Dermis blood vessel endothelial cell (primary cell): ENCODE results near the gene ACSS1. TPM values are rescaled to one million over a fixed set of nuclear protein-coding genes. Genes with fewer than 3 reads are reported as not detected.

Experiments used
- DNase-seq: peaks from one replicate; pipeline ENCODE4 v3.0.0; 2010
- total RNA-seq: library from RNA; depleted of rRNA; stranded (reverse); fragments of >200 nt; gene quantifications from 2 replicates; pipeline ENCODE4 v1.2.3, GENCODE V29; 2014

ACSS1 gene
- total RNA-seq: 39.6 and 52.1 TPM in 2 replicates

GRCh38 chr20:25058051-25058846 lies at the start of gene ACSS1:
TSS of gene ACSS1 (minus strand) at chr20:25058139. CDS start at chr20:25058102, 37 bp downstream.
- peak; percentile 58 for DNase-seq

- DNase-seq: no peak
Measured at GRCh38 chr20:25103526-25103925, 45.6 kb upstream of the ACSS1 start.

- no peak for DNase-seq
Measured at GRCh38 chr20:25100914-25101313, 43.0 kb upstream of the ACSS1 start.

- DNase-seq: no peak
Measured at GRCh38 chr20:25099601-25100140, 41.7 kb upstream of the ACSS1 start.

DNA sequence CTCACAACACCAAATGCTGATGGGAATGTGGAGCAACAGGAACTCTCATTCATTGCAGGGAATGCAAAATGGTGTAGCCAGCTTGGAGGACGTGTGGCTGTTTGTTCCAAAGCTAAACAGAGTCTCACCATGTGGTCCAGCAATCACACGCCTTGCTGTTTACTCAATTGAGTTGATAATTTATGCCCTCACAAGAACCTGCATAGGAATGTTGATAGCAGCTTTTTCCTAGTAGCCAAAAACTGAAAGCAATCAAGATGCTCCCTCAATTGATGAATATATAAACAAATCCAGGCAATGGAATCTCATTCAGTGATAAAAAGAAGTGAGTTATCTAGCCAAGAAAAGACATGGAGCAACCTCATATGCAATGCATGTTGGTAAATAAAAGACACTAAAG lies 39.6 kb upstream of the ACSS1 start:
- no peak for DNase-seq

- DNase-seq: no peak
Measured at GRCh38 chr20:25090492-25091429, 32.8 kb upstream of the ACSS1 start.

DNA sequence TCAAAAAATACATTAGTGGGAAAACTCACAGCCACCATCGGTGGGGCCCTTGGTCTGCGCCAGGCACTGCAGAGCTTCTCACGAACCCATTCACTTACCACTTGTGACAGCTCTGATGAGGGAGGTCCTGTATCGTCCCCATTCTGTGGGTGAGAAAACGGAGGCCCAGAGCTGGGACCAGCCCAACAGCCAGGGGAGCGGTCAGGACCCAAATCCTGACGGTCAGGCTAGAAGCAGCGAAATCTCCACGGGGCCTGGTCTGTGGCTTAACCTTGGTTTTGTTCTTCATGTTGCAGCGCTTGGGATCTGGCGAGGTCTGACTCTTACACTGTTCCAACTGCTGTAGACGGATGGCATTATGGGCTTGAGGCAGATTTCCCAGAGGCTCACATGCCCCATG lies 31.7 kb upstream of the ACSS1 start:
- DNase-seq: no peak

- DNase-seq: no peak
Measured at GRCh38 chr20:25089096-25089495, 31.2 kb upstream of the ACSS1 start.

DNA sequence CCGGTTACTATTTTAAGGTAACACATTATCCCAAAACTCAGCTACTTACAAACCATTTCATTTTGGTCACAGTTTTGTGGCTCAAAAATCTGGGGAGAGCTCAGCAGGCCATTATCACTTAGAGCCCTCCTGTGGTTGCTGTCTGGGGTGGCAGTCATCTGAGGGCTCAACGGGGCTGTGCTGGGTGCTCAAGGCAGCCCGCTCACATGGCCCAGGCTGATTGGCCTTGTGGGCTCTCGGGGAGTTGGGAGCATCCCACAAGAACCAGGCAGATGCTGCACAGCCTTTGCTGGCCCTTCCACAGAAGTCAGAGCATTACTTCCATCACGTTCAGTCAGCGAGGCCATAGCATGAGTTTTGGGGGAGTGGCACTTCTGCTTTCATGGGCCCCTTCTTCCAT lies 30.3 kb upstream of the ACSS1 start:
- DNase-seq: no peak

DNA sequence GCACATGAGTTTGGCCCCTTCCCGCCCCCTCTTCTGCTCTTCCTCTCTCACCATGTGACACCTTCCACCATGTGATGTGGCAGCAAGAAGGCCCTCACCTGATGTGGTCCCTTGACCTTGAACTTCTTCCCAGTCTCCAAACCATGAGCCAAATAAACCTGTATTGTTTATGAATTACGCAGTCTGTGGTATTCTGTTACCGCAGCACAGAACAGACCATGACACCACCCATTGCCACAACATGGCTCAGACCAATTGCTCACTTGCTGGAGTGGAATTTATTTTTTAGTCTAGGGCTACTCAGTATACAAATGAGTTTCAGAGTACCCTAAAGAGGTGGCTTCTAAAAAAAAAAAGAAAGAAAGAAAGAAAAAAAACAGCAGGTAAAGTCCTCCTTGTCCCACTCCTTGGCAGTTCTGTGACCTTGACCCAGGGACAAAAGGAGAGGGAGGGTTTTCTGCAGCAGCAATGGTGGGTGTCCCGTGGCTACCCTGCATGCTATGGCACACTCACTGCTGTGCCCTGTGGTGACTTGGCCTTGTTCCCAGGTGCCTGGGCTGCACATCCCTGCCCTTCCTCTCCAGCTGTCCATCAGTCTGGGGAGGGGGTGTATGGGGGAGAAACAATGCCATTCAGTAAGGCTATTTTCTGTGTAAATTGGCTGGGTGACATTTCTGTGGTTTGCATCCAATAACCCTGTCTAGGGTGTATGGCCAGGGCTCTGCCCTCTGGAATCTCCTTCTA lies 29.4 kb upstream of the ACSS1 start:
- DNase-seq: no peak

DNA sequence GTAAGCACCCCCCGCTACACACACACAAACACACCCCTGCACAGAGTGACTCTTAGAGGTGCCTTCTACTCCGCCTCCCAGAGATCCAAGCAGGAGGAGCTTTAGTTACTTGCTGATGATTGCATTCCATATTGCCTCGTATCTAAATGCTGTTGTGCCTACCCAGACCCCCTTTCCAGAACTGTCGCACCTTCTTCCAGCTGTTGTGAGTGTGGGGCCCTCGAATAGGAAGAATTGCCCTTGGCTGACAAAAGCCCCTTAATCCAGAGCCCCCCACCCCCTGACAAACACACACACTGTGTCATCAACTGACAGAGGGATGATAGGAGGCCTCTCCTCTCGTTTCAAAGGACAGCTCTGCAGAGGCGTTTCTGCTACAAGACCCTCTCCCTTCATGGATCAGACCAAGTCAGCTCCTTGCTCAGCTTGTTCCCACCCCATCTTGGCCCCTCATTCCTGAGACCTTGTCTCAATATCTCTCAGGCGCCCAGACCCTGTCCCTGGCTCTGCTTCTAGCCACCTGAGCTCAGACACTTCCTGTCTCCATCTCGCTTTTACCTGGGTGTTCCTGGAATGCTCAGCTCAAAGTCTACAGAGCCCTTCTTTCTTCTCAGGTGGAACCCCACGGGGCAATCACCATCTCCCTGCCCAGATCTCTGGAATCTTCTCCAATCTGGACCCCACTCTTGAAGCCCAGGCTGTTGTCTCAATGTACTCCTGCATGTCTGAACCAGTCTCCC lies 28.0 kb upstream of the ACSS1 start:
- no peak for DNase-seq

- no peak for DNase-seq
Measured at GRCh38 chr20:25084626-25085187, 26.8 kb upstream of the ACSS1 start.

- DNase-seq: peak; percentile 28
Measured at GRCh38 chr20:25083773-25084625, 26.1 kb upstream of the ACSS1 start.

DNA sequence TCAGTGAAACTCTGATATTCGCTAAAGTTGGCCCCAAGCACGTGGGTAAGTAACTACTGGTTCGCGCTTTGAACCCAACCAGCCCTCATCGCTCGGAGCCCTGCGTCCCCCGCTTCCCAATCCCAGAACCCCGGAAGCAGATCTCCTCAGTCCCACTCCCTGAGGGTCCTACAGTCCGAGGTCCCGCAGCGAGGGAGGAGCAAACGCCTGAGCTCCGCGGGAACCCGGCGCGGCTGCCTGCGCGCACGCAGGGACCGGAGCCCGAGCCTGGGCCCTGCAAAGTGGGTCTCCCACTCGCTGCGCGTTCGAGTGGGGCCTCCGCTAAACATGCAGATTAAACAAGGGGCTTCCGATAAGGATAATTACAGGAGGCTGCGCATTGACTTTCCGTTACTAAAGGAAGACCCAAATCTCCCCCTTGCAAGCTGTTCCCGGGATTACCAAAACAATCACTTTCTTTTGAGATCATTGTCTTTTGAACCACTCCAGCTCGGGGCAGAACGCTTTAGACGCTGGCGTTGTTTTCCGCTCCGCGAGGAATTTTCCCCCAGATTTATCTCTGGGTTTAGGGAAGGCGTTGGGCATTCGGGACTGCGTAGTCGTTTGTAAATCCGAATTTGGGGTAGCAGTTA lies 25.3 kb upstream of the ACSS1 start:
- DNase-seq: no peak

DNA sequence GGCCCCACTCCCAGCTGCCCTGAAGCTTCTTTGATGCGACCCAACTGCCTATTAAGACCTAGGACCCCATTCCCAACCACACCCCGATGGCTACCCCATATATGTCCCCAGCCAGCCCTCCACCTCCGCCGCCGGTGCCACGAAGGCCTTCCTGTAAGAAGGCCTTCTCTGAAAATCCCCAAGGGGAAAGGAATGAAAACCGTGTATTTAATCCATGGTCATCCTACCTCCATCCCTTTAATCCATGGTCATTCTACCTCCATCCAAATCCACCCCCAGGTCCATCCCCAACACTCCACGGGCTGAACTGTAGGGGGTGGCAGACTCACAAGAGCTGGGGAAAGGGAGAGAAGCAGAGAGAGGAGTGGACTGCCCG lies 24.5 kb upstream of the ACSS1 start:
- DNase-seq: no peak

DNA sequence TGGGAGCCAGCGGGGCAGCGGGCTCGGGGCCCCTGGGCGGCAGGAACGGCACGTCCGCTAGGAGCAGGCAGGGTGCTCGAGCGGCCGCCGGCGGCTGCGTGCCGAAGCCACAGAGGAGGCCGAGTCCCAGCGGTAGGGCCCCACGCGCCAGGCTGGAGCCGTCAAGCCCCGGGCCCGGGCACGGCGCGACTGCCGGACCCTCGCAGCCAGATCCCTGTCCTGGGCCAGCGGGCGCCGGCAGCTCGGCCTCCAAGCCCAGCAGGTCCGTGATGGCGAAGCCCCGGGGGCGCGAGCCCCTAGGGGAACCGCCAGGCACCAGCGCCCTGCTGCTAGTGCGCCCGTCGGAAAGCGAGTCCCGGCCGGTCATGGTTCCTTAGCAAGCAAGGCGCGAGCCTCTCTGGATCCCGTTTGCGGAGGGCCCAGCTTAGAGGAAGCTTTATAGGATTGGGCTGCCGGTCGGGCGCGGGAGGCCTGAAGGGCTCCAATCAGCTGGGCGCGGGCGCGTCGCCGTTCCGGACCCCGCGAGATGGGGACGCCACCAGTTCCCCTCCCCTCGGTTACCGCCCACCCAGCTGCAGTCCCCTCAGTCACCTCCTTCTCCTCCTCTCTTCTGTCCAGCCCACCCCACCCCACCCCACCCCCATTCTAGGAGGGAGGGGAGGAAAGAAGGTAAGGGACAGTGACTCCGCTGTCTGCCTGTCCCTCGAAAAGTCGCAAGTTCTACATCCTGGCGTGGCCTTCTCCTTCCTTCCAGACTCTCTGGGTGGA lies 24.0 kb upstream of the ACSS1 start, which contains the start of gene VSX1:
TSS of gene VSX1 (minus strand) at position 412 of the 768 bp plus-strand sequence. CDS start at position 367, 45 bp downstream.
- no peak for DNase-seq

DNA sequence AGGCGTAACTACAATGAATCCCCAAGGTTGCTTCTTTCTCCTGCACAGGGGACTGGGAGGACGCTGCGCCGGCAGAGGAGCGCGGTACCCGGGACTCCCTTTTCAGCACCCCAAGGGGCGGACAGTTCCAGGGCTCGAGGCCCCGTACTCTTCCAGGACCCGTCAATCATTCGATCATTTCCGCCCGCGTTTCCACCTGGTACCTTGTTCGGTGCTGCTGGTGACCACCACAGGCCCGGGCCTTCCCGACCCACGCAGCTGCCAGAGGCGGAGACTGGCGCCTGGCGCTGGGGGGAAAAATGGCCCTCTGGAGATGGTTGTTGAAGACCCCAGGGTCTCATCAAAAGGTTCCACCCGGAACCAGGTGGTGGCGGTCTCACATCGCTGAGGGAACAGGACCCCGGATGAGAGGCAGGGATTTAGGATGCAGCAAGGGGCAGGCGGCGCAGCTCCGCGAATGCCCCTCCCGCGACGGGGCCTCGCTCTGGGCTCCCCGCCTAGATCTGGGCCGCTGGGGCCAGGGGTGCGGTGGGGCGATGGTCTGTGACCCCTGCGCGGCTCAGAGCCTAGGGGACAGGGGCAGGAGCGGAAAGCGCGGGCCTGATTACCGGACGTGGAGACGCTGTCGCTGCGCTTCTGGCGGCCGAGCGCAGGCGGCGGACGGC lies 23.3 kb upstream of the ACSS1 start:
- DNase-seq: peak; percentile 27

- no peak for DNase-seq
Measured at GRCh38 chr20:25079171-25079570, 21.2 kb upstream of the ACSS1 start.

GRCh38 chr20:25078662-25079061 lies 20.7 kb upstream of the ACSS1 start:
- DNase-seq: no peak
